Measurements from ENCODE around the gene NRBF2. TPM values are rescaled to one million over a fixed set of nuclear protein-coding genes. Genes with fewer than 3 reads are reported as not detected.

Gene NRBF2
- total RNA-seq, 1 donor from 2014 or later = 22.1 TPM

DNA sequence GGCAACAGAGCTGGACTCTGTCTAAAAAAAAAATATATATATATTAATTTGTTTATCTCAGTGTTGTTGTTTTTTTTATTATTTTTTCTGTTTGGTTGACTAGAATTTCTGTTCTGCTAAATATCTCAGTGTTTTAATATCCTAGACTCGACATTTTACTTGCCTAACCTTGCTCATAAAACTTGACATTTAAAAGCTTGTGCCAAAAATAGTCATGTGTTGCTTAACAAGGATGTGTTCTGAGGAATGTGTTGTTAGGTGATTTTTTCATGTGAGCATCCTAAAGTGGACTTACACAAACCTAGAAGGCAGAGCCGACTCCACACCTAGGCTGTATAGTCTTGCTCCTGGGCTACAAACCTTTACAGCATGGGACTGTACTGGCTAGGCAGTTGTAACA is 23.1 kb downstream of the NRBF2 start:
- no peaks in the 10 kb centered on the region for H3K27me3 Mint-ChIP-seq
- H3K4me3 Mint-ChIP-seq = no peak overlapping the region
- no peak for DNase-seq (ENCODE audit: extremely low spot score, unreplicated experiment)
- no peaks in the 10 kb centered on the region for H3K9me3 Mint-ChIP-seq
- no peak for TF ChIP-seq CTCF (conservative IDR thresholded peaks at IDR 0.05)
- no peak overlapping the region for H3K27ac Mint-ChIP-seq
- H3K4me1 Mint-ChIP-seq (ENCODE audit: unreplicated experiment) = no peaks in the 10 kb centered on the region
- peaks cover 19% of the 10 kb centered on the region for H3K36me3 Mint-ChIP-seq

- no peak for DNase-seq (ENCODE audit: extremely low spot score, unreplicated experiment)
- H3K4me1 Mint-ChIP-seq (ENCODE audit: unreplicated experiment) = no peaks in the 10 kb centered on the region
- H3K9me3 Mint-ChIP-seq = no peaks in the 10 kb centered on the region
- no peak overlapping the region for H3K4me3 Mint-ChIP-seq
- H3K27me3 Mint-ChIP-seq = no peaks in the 10 kb centered on the region
- peaks cover 17% of the 10 kb centered on the region for H3K36me3 Mint-ChIP-seq
- peak; percentile 93 for TF ChIP-seq CTCF (conservative IDR thresholded peaks at IDR 0.05)
- peak overlapping the region; percentile 36 for H3K27ac Mint-ChIP-seq
Measured at GRCh38 chr10:63157845-63158624, 24.9 kb downstream of the NRBF2 start.

GRCh38 chr10:63161592-63161991 is 28.5 kb downstream of the NRBF2 start:
- H3K27ac Mint-ChIP-seq = peak overlapping the region; percentile 12

DNA sequence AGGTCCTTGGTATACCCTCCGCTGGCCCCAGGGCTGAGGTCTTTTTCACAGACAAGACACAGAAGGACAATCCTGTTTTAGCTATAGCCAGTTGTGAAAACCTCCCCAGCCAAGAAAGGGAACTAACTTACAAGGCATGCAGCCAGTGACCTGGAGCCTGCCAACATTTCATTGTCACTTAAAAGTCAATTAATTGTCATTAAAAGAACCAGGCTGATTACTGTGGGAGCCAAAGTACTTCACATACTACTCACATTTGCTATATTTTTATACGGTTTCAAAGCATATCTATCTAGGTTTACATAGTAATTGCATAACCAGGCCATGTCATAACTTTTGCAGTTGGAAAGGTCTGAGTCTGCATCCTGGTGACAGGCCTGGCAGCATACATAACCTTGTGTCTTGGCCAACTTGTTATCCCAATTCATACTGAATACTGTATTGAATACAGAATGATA is 31.1 kb downstream of the NRBF2 start:
- Mint-ChIP-seq H3K9me3 (no peaks in the 10 kb centered on the region), H3K27me3 (no peaks in the 10 kb centered on the region), H3K27ac (no peak overlapping the region), H3K4me3 (no peak overlapping the region), H3K4me1 (ENCODE audit: unreplicated experiment) (peaks cover 8% of the 10 kb centered on the region), H3K36me3 (peaks cover 13% of the 10 kb centered on the region)
- DNase-seq (ENCODE audit: extremely low spot score, unreplicated experiment) = no peak
- TF ChIP-seq CTCF (conservative IDR thresholded peaks at IDR 0.05) = no peak

More at GRCh38 chr10:63161592-63161991, 28.5 kb downstream of the NRBF2 start:
- DNase-seq (ENCODE audit: extremely low spot score, unreplicated experiment) = no peak
- no peaks in the 10 kb centered on the region for H3K9me3 Mint-ChIP-seq
- no peaks in the 10 kb centered on the region for H3K27me3 Mint-ChIP-seq
- no peak overlapping the region for H3K4me3 Mint-ChIP-seq
- TF ChIP-seq CTCF (conservative IDR thresholded peaks at IDR 0.05) = no peak
- no peaks in the 10 kb centered on the region for H3K4me1 Mint-ChIP-seq (ENCODE audit: unreplicated experiment)
- H3K36me3 Mint-ChIP-seq = peaks cover 7% of the 10 kb centered on the region

- Mint-ChIP-seq H3K36me3 (peaks cover 13% of the 10 kb centered on the region), H3K27me3 (no peaks in the 10 kb centered on the region)
Measured at GRCh38 chr10:63165249-63165648, 32.1 kb downstream of the NRBF2 start.

More at GRCh38 chr10:63165249-63165648, 32.1 kb downstream of the NRBF2 start:
- DNase-seq (ENCODE audit: extremely low spot score, unreplicated experiment) = no peak
- H3K4me1 Mint-ChIP-seq (ENCODE audit: unreplicated experiment) = peaks cover 11% of the 10 kb centered on the region
- H3K4me3 Mint-ChIP-seq = no peak overlapping the region
- TF ChIP-seq CTCF (conservative IDR thresholded peaks at IDR 0.05) = no peak
- no peaks in the 10 kb centered on the region for H3K9me3 Mint-ChIP-seq
- H3K27ac Mint-ChIP-seq = no peak overlapping the region

Data from type B pancreatic cell (in vitro differentiated cells).